ENCODE measurements around the gene AHRR. TPM values are rescaled to one million over a fixed set of nuclear protein-coding genes. Genes with fewer than 3 reads are reported as not detected.

The AHRR gene
- total RNA-seq, 1 donor from 2014 or later: 2.6 TPM

DNA sequence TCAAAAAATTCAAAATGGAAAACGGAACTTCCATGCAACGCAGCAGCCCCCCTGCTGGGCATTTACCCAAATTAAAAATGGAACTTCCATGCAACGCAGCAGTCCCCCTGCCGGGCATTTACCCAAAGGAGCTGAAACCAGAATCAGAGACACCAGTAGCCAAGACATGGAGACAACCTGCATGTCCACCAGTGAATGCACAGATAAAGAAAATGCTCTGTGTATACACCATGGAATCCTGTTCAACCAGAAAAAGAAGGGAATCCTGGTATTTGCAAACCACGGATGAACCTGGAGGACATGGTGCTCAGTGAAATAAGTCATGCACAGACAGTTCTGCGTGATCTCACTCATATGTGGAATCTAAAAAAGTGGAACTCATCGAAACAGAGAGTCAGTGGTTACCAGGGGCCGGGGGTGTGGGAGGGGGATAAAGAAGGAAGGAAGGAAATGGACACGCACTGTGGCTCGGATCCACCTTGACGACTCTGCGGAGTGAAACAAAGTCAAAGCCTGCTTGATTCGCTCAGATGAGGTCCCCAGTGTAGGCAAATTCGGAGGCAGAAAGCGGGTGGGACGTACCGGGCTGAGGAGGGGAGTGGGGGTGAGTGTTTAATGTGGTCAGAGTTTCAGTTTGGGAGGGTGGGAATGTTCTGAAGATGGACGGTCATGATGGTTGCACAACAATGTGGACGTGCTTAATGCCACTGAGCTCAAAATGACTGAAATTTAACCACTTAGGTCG is 81.3 kb downstream of the AHRR start:
- H3K27me3 ChIP-seq (ENCODE audit: control insufficient read depth, insufficient read depth, low read length): peaks cover 2% of the 10 kb centered on the region
- TF ChIP-seq, protein P1, sequence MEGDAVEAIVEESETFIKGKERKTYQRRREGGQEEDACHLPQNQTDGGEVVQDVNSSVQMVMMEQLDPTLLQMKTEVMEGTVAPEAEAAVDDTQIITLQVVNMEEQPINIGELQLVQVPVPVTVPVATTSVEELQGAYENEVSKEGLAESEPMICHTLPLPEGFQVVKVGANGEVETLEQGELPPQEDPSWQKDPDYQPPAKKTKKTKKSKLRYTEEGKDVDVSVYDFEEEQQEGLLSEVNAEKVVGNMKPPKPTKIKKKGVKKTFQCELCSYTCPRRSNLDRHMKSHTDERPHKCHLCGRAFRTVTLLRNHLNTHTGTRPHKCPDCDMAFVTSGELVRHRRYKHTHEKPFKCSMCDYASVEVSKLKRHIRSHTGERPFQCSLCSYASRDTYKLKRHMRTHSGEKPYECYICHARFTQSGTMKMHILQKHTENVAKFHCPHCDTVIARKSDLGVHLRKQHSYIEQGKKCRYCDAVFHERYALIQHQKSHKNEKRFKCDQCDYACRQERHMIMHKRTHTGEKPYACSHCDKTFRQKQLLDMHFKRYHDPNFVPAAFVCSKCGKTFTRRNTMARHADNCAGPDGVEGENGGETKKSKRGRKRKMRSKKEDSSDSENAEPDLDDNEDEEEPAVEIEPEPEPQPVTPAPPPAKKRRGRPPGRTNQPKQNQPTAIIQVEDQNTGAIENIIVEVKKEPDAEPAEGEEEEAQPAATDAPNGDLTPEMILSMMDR (IDR thresholded peaks at IDR 0.05; ENCODE audit: insufficient read depth, low read length, poor library complexity, severe bottlenecking): no peak
- H3K4me3 ChIP-seq (ENCODE audit: low read depth, low read length): no peak overlapping the region
- H3K36me3 ChIP-seq (ENCODE audit: control insufficient read depth, insufficient read depth, low read length): no peaks in the 10 kb centered on the region
- DNase-seq (ENCODE audit: low read depth): no peak

GRCh38 chr5:403995-404394 is 82.5 kb downstream of the AHRR start:
- Histone ChIP-seq H3K36me3 (ENCODE audit: control insufficient read depth, insufficient read depth, low read length) (no peaks in the 10 kb centered on the region), H3K27me3 (ENCODE audit: control insufficient read depth, insufficient read depth, low read length) (peaks cover 2% of the 10 kb centered on the region), H3K4me3 (ENCODE audit: low read depth, low read length) (no peak overlapping the region)
- TF ChIP-seq, protein P1 (IDR thresholded peaks at IDR 0.05; ENCODE audit: insufficient read depth, low read length, poor library complexity, severe bottlenecking): no peak
- DNase-seq (ENCODE audit: low read depth): no peak

DNA sequence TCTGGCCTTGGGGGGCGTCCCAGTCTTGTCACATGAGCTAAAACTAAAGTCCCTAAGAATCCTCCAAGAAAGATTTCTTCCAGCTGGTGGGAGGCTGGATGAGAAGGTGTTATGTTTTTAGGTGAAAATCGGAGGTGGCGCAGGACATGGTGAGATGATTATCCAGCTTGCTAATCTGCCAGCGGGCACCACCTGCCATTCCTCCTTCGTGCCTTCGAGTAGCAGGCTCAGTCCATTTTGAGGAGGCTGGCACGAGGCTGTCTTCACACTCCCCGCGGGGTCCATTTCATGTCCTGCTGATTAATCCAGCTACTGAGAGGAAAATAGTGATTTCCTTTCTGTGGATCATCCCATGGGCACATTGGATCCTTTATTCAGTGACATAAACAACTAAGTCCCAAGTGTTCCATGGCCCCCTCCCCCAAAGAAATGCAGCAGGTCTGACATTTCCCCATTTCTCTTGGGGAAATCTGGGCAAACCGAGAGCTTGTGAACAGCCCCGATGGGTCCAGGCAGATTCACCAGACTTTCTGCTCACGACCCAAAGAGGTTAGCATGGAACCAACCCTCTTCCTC is 83.2 kb downstream of the AHRR start:
- H3K4me3 ChIP-seq (ENCODE audit: low read depth, low read length): no peak overlapping the region
- H3K36me3 ChIP-seq (ENCODE audit: control insufficient read depth, insufficient read depth, low read length): no peaks in the 10 kb centered on the region
- no peak for DNase-seq (ENCODE audit: low read depth)
- H3K27me3 ChIP-seq (ENCODE audit: control insufficient read depth, insufficient read depth, low read length): peaks cover under 1% of the 10 kb centered on the region
- TF ChIP-seq, protein P1 (IDR thresholded peaks at IDR 0.05; ENCODE audit: insufficient read depth, low read length, poor library complexity, severe bottlenecking): no peak

GRCh38 chr5:405421-405820 is 83.9 kb downstream of the AHRR start:
- no peak overlapping the region for H3K4me3 ChIP-seq (ENCODE audit: low read depth, low read length)
- TF ChIP-seq, protein P1 (IDR thresholded peaks at IDR 0.05; ENCODE audit: insufficient read depth, low read length, poor library complexity, severe bottlenecking): no peak
- no peaks in the 10 kb centered on the region for H3K36me3 ChIP-seq (ENCODE audit: control insufficient read depth, insufficient read depth, low read length)
- DNase-seq (ENCODE audit: low read depth): no peak
- H3K27me3 ChIP-seq (ENCODE audit: control insufficient read depth, insufficient read depth, low read length): no peaks in the 10 kb centered on the region

DNA sequence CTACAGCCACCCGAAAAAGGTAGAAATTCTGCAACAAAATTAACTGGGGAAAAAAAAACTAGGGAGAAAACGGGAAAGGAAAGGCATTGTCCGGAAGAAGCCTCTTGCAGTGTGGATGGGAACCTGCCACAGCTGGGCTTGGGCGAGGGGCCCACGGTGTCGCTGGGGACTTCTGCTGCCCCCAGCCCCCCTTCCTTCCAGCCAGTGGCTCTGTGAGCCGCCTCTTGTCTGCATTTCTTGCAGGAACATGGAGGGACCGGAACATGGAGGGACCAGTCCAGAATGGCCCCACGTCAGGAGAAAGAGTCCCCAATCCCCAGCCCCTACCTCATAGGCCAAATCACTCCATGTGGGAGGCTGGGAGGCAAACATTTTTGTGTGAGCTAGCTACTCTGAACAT is 84.5 kb downstream of the AHRR start:
- DNase-seq (ENCODE audit: low read depth): no peak
- no peaks in the 10 kb centered on the region for H3K27me3 ChIP-seq (ENCODE audit: control insufficient read depth, insufficient read depth, low read length)
- H3K4me3 ChIP-seq (ENCODE audit: low read depth, low read length): no peak overlapping the region
- TF ChIP-seq, protein P1 (IDR thresholded peaks at IDR 0.05; ENCODE audit: insufficient read depth, low read length, poor library complexity, severe bottlenecking): no peak
- no peaks in the 10 kb centered on the region for H3K36me3 ChIP-seq (ENCODE audit: control insufficient read depth, insufficient read depth, low read length)
